Lower leg skin (tissue), 3 donors: Measurements from ENCODE around the gene POU2AF1.

ENCODE experiments used
- POLR2A ChIP-seq, 2 donors: fragments of 450-650 bp; IDR thresholded peaks; one replicate each; pipeline ENCODE4 v1.6.1; 2016 to 2017; ENCODE audit warnings: antibody characterized with exemption in 2 of 2, mild to moderate bottlenecking in 1 of 2, moderate library complexity in 1 of 2
- TF ChIP-seq, protein P1 (sequence below), 3 donors: fragments of 450-650 bp; IDR thresholded peaks; one replicate each; pipeline ENCODE4 v1.5.1; 2016; ENCODE audit warnings: antibody characterized with exemption in 3 of 3, mild to moderate bottlenecking in 3 of 3, moderate library complexity in 2 of 3

DNA sequence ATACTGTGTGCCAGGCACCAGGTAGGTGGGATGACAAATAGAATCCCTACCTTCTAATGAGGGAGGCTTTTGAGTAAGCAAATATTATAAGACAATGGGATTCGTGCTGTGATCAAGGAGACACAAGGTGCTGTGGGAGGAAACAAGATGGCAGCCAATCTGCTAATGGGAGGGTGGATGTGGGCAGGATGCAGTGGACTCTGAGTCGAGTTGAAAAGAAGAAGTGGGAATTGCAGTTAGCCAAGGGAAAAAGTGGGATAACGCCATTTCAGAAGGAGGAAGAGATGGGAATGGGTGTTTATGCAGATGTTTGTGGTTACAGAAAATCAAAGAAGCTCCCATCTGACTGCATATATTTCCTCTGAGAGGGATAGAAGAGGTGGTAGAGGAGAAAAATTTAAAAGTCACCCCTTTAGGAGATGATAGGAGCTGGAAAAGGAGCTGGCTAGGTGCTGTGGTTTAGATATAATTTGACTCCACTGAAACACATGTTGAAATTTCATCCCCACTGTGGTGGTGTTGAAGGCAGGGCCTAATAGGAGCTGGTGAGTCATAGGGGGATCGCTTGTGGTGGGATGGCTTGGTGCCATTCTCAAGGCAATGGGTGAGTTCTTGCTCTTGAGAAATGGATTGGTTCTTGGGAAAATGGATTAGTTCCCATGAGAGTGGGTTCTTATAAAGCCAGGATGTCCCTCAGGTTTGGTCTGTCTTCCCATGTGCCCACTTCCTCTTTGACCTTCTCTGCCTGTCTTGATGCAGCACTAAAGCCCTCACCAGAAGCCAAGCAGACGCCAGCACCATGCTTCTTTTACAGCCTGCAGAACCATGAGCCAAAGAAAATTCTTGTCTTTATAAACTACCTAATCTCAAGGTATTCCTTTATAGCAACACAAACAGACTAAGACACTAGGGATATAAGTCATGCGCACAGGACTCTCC lies 30.0 kb upstream of the POU2AF1 start:
- TF ChIP-seq, protein P1, sequence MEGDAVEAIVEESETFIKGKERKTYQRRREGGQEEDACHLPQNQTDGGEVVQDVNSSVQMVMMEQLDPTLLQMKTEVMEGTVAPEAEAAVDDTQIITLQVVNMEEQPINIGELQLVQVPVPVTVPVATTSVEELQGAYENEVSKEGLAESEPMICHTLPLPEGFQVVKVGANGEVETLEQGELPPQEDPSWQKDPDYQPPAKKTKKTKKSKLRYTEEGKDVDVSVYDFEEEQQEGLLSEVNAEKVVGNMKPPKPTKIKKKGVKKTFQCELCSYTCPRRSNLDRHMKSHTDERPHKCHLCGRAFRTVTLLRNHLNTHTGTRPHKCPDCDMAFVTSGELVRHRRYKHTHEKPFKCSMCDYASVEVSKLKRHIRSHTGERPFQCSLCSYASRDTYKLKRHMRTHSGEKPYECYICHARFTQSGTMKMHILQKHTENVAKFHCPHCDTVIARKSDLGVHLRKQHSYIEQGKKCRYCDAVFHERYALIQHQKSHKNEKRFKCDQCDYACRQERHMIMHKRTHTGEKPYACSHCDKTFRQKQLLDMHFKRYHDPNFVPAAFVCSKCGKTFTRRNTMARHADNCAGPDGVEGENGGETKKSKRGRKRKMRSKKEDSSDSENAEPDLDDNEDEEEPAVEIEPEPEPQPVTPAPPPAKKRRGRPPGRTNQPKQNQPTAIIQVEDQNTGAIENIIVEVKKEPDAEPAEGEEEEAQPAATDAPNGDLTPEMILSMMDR (IDR thresholded peaks at IDR 0.05), result no peak
- no peak for TF ChIP-seq POLR2A (IDR thresholded peaks at IDR 0.05)
